Measurements from ENCODE around the gene EXOC8. TPM values are rescaled to one million over a fixed set of nuclear protein-coding genes. Genes with fewer than 3 reads are reported as not detected.

Gene EXOC8
- total and polyA plus RNA-seq, 2 donors: 8.8 to 11.6 TPM

GRCh38 chr1:231313661-231314060 lies 24.0 kb downstream of the EXOC8 start:
- no peaks in the 10 kb centered on the region for H3K27me3 ChIP-seq (ENCODE audit: control insufficient read depth in 2 of 2, insufficient read depth in 1 of 2, low read length in 1 of 2)
- no peak overlapping the region for H3K4me3 ChIP-seq (ENCODE audit: low read length in 2 of 2)
- no peaks in the 10 kb centered on the region for H3K4me1 ChIP-seq (ENCODE audit: control insufficient read depth in 2 of 2, insufficient read depth in 2 of 2, low read length in 2 of 2)
- H3K9me3 ChIP-seq (ENCODE audit: control insufficient read depth in 2 of 2, insufficient read depth in 1 of 2, low read length in 1 of 2): no peaks in the 10 kb centered on the region
- WGBS: 81% methylated on average over 4 of the region's 4 CpGs
- H3K27ac ChIP-seq (ENCODE audit: low read depth in 1 of 2, low read length in 1 of 2): no peak overlapping the region
- DNase-seq (ENCODE audit: low read depth in 6 of 9, low spot score in 9 of 9): no peak
- H3K36me3 ChIP-seq (ENCODE audit: control insufficient read depth in 2 of 2, insufficient read depth in 2 of 2, low read length in 1 of 2): no peaks in the 10 kb centered on the region

GRCh38 chr1:231312432-231312788 lies 25.2 kb downstream of the EXOC8 start:
- no peak for DNase-seq (ENCODE audit: low read depth in 6 of 9, low spot score in 9 of 9)
- no peak overlapping the region for H3K27ac ChIP-seq (ENCODE audit: low read depth in 1 of 2, low read length in 1 of 2)
- H3K4me3 ChIP-seq (ENCODE audit: low read length in 2 of 2): no peak overlapping the region
- no peaks in the 10 kb centered on the region for H3K9me3 ChIP-seq (ENCODE audit: control insufficient read depth in 2 of 2, insufficient read depth in 1 of 2, low read length in 1 of 2)
- no peaks in the 10 kb centered on the region for H3K36me3 ChIP-seq (ENCODE audit: control insufficient read depth in 2 of 2, insufficient read depth in 2 of 2, low read length in 1 of 2)
- no peaks in the 10 kb centered on the region for H3K27me3 ChIP-seq (ENCODE audit: control insufficient read depth in 2 of 2, insufficient read depth in 1 of 2, low read length in 1 of 2)
- WGBS: 89% methylated on average over 5 of the region's 5 CpGs
- H3K4me1 ChIP-seq (ENCODE audit: control insufficient read depth in 2 of 2, insufficient read depth in 2 of 2, low read length in 2 of 2): no peaks in the 10 kb centered on the region

DNA sequence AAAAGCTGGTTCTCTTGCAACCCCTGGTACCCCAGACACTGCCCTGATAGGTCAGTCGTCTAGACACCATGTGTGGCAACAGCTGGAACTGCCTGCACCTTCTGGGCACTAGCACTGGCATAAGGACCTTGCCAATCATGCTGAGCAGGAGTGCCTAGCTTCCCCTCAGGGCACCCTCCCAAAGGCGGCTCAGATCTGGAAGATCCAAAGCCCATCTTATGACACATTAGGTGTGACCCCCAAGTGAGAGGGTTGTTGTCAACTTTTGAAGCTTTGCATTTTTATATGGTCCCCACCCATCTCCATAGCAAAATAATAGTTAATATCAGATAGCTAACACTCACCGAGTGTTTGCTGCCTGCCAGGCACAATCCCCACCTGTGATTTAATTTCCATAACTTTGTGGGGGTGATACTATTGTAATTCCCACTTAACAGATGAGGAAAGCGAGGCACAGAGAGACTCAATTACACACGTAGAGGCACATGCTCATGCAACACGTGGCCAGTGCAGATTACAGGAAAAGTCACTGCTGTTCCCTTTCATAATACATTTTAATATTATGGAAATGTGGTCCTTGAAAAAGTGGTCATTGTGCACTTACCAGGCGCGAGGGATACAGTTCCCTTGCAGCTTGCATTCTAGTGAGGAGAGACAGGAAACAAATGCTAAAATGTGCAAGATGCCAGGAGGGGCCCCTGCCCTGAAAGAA lies 25.8 kb downstream of the EXOC8 start:
- Histone ChIP-seq H3K36me3 (ENCODE audit: control insufficient read depth in 2 of 2, insufficient read depth in 2 of 2, low read length in 1 of 2) (no peaks in the 10 kb centered on the region), H3K4me3 (ENCODE audit: low read length in 2 of 2) (no peak overlapping the region), H3K27me3 (ENCODE audit: control insufficient read depth in 2 of 2, insufficient read depth in 1 of 2, low read length in 1 of 2) (no peaks in the 10 kb centered on the region), H3K4me1 (ENCODE audit: control insufficient read depth in 2 of 2, insufficient read depth in 2 of 2, low read length in 2 of 2) (no peaks in the 10 kb centered on the region), H3K27ac (ENCODE audit: low read depth in 1 of 2, low read length in 1 of 2) (no peak overlapping the region), H3K9me3 (ENCODE audit: control insufficient read depth in 2 of 2, insufficient read depth in 1 of 2, low read length in 1 of 2) (no peaks in the 10 kb centered on the region)
- WGBS: 94% methylated on average over 8 of the region's 8 CpGs
- DNase-seq (ENCODE audit: low read depth in 6 of 9, low spot score in 9 of 9): no peak

DNA sequence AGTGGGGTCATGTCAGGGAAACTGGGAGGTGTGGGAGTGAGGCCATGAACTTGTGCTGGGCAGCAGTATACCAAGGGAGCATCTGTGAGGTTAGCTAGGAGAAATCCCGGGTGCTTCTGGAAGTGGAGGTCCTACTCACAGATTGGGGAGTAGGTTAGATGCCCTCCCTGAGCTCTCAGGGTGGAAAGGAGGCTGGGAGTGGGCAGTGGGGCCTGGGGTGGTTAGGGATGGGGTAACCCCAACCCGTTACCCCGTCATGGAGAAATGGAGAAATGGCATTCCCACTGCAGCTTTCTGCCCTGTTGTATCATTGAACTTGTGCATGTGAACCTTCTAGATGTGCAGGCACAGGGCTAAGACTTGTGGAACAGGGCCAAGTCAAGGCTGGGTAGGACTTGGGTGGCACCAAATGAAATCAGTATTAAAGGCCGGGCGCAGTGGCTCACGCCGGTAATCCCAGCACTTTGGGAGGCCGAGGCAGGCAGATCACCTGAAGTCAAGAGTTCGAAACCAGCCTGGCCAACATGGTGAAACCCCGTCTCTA lies 27.2 kb downstream of the EXOC8 start:
- Histone ChIP-seq H3K9me3 (ENCODE audit: control insufficient read depth in 2 of 2, insufficient read depth in 1 of 2, low read length in 1 of 2) (no peaks in the 10 kb centered on the region), H3K27ac (ENCODE audit: low read depth in 1 of 2, low read length in 1 of 2) (no peak overlapping the region), H3K4me1 (ENCODE audit: control insufficient read depth in 2 of 2, insufficient read depth in 2 of 2, low read length in 2 of 2) (no peaks in the 10 kb centered on the region), H3K27me3 (ENCODE audit: control insufficient read depth in 2 of 2, insufficient read depth in 1 of 2, low read length in 1 of 2) (no peaks in the 10 kb centered on the region), H3K4me3 (ENCODE audit: low read length in 2 of 2) (no peak overlapping the region), H3K36me3 (ENCODE audit: control insufficient read depth in 2 of 2, insufficient read depth in 2 of 2, low read length in 1 of 2) (no peaks in the 10 kb centered on the region)
- 98% methylated on average over 10 of the region's 10 CpGs for WGBS
- DNase-seq (ENCODE audit: low read depth in 6 of 9, low spot score in 9 of 9): no peak

GRCh38 chr1:231301990-231302389 lies 35.7 kb downstream of the EXOC8 start:
- no peaks in the 10 kb centered on the region for H3K9me3 ChIP-seq (ENCODE audit: control insufficient read depth in 2 of 2, insufficient read depth in 1 of 2, low read length in 1 of 2)
- no peaks in the 10 kb centered on the region for H3K27me3 ChIP-seq (ENCODE audit: control insufficient read depth in 2 of 2, insufficient read depth in 1 of 2, low read length in 1 of 2)
- DNase-seq (ENCODE audit: low read depth in 6 of 9, low spot score in 9 of 9): no peak
- no peak overlapping the region for H3K4me3 ChIP-seq (ENCODE audit: low read length in 2 of 2)
- WGBS: 95% methylated on average over 3 of the region's 3 CpGs
- no peaks in the 10 kb centered on the region for H3K36me3 ChIP-seq (ENCODE audit: control insufficient read depth in 2 of 2, insufficient read depth in 2 of 2, low read length in 1 of 2)
- no peak overlapping the region for H3K27ac ChIP-seq (ENCODE audit: low read depth in 1 of 2, low read length in 1 of 2)
- H3K4me1 ChIP-seq (ENCODE audit: control insufficient read depth in 2 of 2, insufficient read depth in 2 of 2, low read length in 2 of 2): no peaks in the 10 kb centered on the region

GRCh38 chr1:231295938-231296337 lies 41.7 kb downstream of the EXOC8 start:
- 96% methylated on average over 4 of the region's 4 CpGs for WGBS
- DNase-seq (ENCODE audit: low read depth in 6 of 9, low spot score in 9 of 9): no peak
- H3K9me3 ChIP-seq (ENCODE audit: control insufficient read depth in 2 of 2, insufficient read depth in 1 of 2, low read length in 1 of 2): no peaks in the 10 kb centered on the region
- H3K4me1 ChIP-seq (ENCODE audit: control insufficient read depth in 2 of 2, insufficient read depth in 2 of 2, low read length in 2 of 2): no peaks in the 10 kb centered on the region
- no peak overlapping the region for H3K4me3 ChIP-seq (ENCODE audit: low read length in 2 of 2)
- no peaks in the 10 kb centered on the region for H3K36me3 ChIP-seq (ENCODE audit: control insufficient read depth in 2 of 2, insufficient read depth in 2 of 2, low read length in 1 of 2)
- no peak overlapping the region for H3K27ac ChIP-seq (ENCODE audit: low read depth in 1 of 2, low read length in 1 of 2)
- no peaks in the 10 kb centered on the region for H3K27me3 ChIP-seq (ENCODE audit: control insufficient read depth in 2 of 2, insufficient read depth in 1 of 2, low read length in 1 of 2)

GRCh38 chr1:231286603-231287002 lies 51.0 kb downstream of the EXOC8 start:
- Histone ChIP-seq H3K27me3 (ENCODE audit: control insufficient read depth in 2 of 2, insufficient read depth in 1 of 2, low read length in 1 of 2) (no peaks in the 10 kb centered on the region), H3K27ac (ENCODE audit: low read depth in 1 of 2, low read length in 1 of 2) (no peak overlapping the region), H3K36me3 (ENCODE audit: control insufficient read depth in 2 of 2, insufficient read depth in 2 of 2, low read length in 1 of 2) (no peaks in the 10 kb centered on the region), H3K4me3 (ENCODE audit: low read length in 2 of 2) (no peak overlapping the region), H3K4me1 (ENCODE audit: control insufficient read depth in 2 of 2, insufficient read depth in 2 of 2, low read length in 2 of 2) (no peaks in the 10 kb centered on the region), H3K9me3 (ENCODE audit: control insufficient read depth in 2 of 2, insufficient read depth in 1 of 2, low read length in 1 of 2) (no peaks in the 10 kb centered on the region)
- 98% methylated on average over 6 of the region's 6 CpGs for WGBS
- no peak for DNase-seq (ENCODE audit: low read depth in 6 of 9, low spot score in 9 of 9)

- no peaks in the 10 kb centered on the region for H3K27me3 ChIP-seq (ENCODE audit: control insufficient read depth in 2 of 2, insufficient read depth in 1 of 2, low read length in 1 of 2)
- no peaks in the 10 kb centered on the region for H3K36me3 ChIP-seq (ENCODE audit: control insufficient read depth in 2 of 2, insufficient read depth in 2 of 2, low read length in 1 of 2)
- H3K27ac ChIP-seq (ENCODE audit: low read depth in 1 of 2, low read length in 1 of 2): no peak overlapping the region
- no peak for DNase-seq (ENCODE audit: low read depth in 6 of 9, low spot score in 9 of 9)
- H3K9me3 ChIP-seq (ENCODE audit: control insufficient read depth in 2 of 2, insufficient read depth in 1 of 2, low read length in 1 of 2): no peaks in the 10 kb centered on the region
- no peak overlapping the region for H3K4me3 ChIP-seq (ENCODE audit: low read length in 2 of 2)
- 98% methylated on average over 6 of the region's 6 CpGs for WGBS
- H3K4me1 ChIP-seq (ENCODE audit: control insufficient read depth in 2 of 2, insufficient read depth in 2 of 2, low read length in 2 of 2): no peaks in the 10 kb centered on the region
Measured at GRCh38 chr1:231284441-231284840, 53.2 kb downstream of the EXOC8 start.

All from thymus (tissue), 11 donors.